ENCODE measurements around the gene NUBP1.

Gene NUBP1

GRCh38 chr16:10761373-10761772 is 17.7 kb downstream of the NUBP1 start:
- Histone ChIP-seq H3K4me3 (IDR thresholded peaks at IDR 0.05; ENCODE audit: insufficient read depth, low read depth, low read length) (no peak overlapping the region), H3K79me2 (ENCODE audit: insufficient read depth, low read depth) (no peaks in the 10 kb centered on the region), H3K36me3 (ENCODE audit: insufficient read depth) (peaks cover 3% of the 10 kb centered on the region; the same call in 1 of the 2 replicates), H4K20me1 (ENCODE audit: insufficient read depth) (no peaks in the 10 kb centered on the region), H2AFZ (ENCODE audit: low read depth) (no peak overlapping the region), H3K4me1 (ENCODE audit: low read depth, poor library complexity, severe bottlenecking) (peaks cover 19% of the 10 kb centered on the region), H3K9ac (no peak overlapping the region), H3K27ac (no peak overlapping the region), H3K27me3 (ENCODE audit: insufficient read depth, low read depth) (no peaks in the 10 kb centered on the region), H3K4me2 (no peak overlapping the region)
- no peak for TF ChIP-seq CTCF (conservative IDR thresholded peaks at IDR 0.05; ENCODE audit: low read depth, low read length)

- Histone ChIP-seq H3K79me2 (ENCODE audit: insufficient read depth, low read depth) (no peaks in the 10 kb centered on the region), H3K27ac (no peak overlapping the region), H3K36me3 (ENCODE audit: insufficient read depth) (peaks cover 3% of the 10 kb centered on the region; the same call in 1 of the 2 replicates), H3K4me2 (no peak overlapping the region), H4K20me1 (ENCODE audit: insufficient read depth) (no peaks in the 10 kb centered on the region), H3K9ac (no peak overlapping the region), H3K4me3 (IDR thresholded peaks at IDR 0.05; ENCODE audit: insufficient read depth, low read depth, low read length) (no peak overlapping the region), H3K4me1 (ENCODE audit: low read depth, poor library complexity, severe bottlenecking) (peaks cover 8% of the 10 kb centered on the region), H3K27me3 (ENCODE audit: insufficient read depth, low read depth) (no peaks in the 10 kb centered on the region), H2AFZ (ENCODE audit: low read depth) (no peak overlapping the region)
- no peak for TF ChIP-seq CTCF (conservative IDR thresholded peaks at IDR 0.05; ENCODE audit: low read depth, low read length)
These were observed 18.8 kb downstream of the NUBP1 start for GRCh38 chr16:10762336-10763016.

- H3K4me3 ChIP-seq (IDR thresholded peaks at IDR 0.05; ENCODE audit: insufficient read depth, low read depth, low read length), result no peak overlapping the region
- TF ChIP-seq CTCF (conservative IDR thresholded peaks at IDR 0.05; ENCODE audit: low read depth, low read length), result no peak
- no peaks in the 10 kb centered on the region for H3K79me2 ChIP-seq (ENCODE audit: insufficient read depth, low read depth)
- peaks cover 7% of the 10 kb centered on the region for H3K4me1 ChIP-seq (ENCODE audit: low read depth, poor library complexity, severe bottlenecking)
- no peak overlapping the region for H3K4me2 ChIP-seq
- no peak overlapping the region for H3K27ac ChIP-seq
- H3K36me3 ChIP-seq (ENCODE audit: insufficient read depth), result peaks cover 3% of the 10 kb centered on the region; the same call in 1 of the 2 replicates
- H3K27me3 ChIP-seq (ENCODE audit: insufficient read depth, low read depth), result no peaks in the 10 kb centered on the region
- H4K20me1 ChIP-seq (ENCODE audit: insufficient read depth), result no peaks in the 10 kb centered on the region
- no peak overlapping the region for H2AFZ ChIP-seq (ENCODE audit: low read depth)
- no peak overlapping the region for H3K9ac ChIP-seq
These were observed 19.8 kb downstream of the NUBP1 start for GRCh38 chr16:10763456-10763855.

- no peaks in the 10 kb centered on the region for H4K20me1 ChIP-seq (ENCODE audit: insufficient read depth)
- peaks cover 3% of the 10 kb centered on the region; the same call in 1 of the 2 replicates for H3K36me3 ChIP-seq (ENCODE audit: insufficient read depth)
- peaks cover 16% of the 10 kb centered on the region for H3K4me1 ChIP-seq (ENCODE audit: low read depth, poor library complexity, severe bottlenecking)
- TF ChIP-seq CTCF (conservative IDR thresholded peaks at IDR 0.05; ENCODE audit: low read depth, low read length), result no peak
- no peak overlapping the region for H3K27ac ChIP-seq
- no peaks in the 10 kb centered on the region for H3K27me3 ChIP-seq (ENCODE audit: insufficient read depth, low read depth)
- H3K4me3 ChIP-seq (IDR thresholded peaks at IDR 0.05; ENCODE audit: insufficient read depth, low read depth, low read length), result no peak overlapping the region
- no peak overlapping the region for H3K9ac ChIP-seq
- no peaks in the 10 kb centered on the region for H3K79me2 ChIP-seq (ENCODE audit: insufficient read depth, low read depth)
- no peak overlapping the region for H3K4me2 ChIP-seq
- no peak overlapping the region for H2AFZ ChIP-seq (ENCODE audit: low read depth)
These were observed 22.1 kb downstream of the NUBP1 start for GRCh38 chr16:10765772-10766171.
